HG03280 (cell line): ENCODE data around the gene METTL8.
A peak's percentile ranks its signal among the peaks of the same experiment; 100 is the strongest.
"Not testable (repeated sequence)": the region's sequence is repeated elsewhere in the genome, so short reads cannot be mapped to it uniquely, and the experiment has no call there.

Experiments
- ATAC-seq: cut with Tn5 transposase; IDR thresholded peaks from one replicate; pipeline ENCODE4 v1.9.1; 2021; ENCODE audit warnings: mild to moderate bottlenecking, moderate library complexity; ENCODE audit not compliant: unreplicated experiment

The METTL8 gene

GRCh38 chr2:171316755-171317337 is 116.9 kb downstream of the METTL8 start:
- no peak for ATAC-seq

DNA sequence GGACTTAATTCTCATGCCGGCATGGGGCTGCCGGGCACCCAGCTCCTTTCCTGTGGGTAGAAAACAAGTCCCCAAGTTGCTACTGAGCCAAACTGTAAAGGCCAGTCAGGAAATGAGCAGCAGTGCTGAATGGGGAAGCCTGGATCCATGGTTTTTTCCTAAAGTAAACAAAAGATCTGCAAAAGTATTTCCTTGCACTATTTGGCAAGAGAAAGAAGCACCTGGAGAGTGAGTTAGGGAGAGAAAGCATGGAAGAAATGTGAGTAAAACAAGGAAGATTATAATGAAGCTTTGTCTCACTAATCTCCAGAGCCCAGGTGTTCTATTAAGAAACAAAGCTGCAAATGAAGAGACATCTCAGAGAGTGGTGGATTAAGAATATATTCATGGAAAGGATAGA is 117.6 kb downstream of the METTL8 start:
- no peak for ATAC-seq

DNA sequence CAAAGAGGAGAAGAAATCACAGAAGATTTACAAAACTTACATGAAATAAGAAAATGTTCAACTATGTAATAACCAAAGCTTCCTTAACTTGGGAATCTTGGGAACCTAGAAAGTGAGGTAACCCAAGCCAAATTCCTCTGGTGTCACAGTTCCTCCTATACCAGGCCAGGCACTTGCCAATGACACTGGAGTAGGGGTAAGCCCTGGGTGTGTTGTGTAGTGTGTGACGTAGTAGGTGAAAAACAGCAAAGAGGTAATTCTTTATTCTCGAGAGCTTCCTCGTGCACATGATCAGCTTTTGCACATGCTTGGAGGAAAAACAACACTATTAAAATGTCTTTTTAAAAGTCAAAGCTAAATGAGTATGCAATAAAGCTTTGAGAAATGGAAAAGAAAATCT is 118.0 kb downstream of the METTL8 start:
- no peak for ATAC-seq

GRCh38 chr2:171312182-171312581 is 121.6 kb downstream of the METTL8 start:
- not testable (repeated sequence) for ATAC-seq

GRCh38 chr2:171311589-171311988 is 122.2 kb downstream of the METTL8 start:
- ATAC-seq = not testable (repeated sequence)

- no peak for ATAC-seq
These were observed 122.9 kb downstream of the METTL8 start for GRCh38 chr2:171310889-171311288.

DNA sequence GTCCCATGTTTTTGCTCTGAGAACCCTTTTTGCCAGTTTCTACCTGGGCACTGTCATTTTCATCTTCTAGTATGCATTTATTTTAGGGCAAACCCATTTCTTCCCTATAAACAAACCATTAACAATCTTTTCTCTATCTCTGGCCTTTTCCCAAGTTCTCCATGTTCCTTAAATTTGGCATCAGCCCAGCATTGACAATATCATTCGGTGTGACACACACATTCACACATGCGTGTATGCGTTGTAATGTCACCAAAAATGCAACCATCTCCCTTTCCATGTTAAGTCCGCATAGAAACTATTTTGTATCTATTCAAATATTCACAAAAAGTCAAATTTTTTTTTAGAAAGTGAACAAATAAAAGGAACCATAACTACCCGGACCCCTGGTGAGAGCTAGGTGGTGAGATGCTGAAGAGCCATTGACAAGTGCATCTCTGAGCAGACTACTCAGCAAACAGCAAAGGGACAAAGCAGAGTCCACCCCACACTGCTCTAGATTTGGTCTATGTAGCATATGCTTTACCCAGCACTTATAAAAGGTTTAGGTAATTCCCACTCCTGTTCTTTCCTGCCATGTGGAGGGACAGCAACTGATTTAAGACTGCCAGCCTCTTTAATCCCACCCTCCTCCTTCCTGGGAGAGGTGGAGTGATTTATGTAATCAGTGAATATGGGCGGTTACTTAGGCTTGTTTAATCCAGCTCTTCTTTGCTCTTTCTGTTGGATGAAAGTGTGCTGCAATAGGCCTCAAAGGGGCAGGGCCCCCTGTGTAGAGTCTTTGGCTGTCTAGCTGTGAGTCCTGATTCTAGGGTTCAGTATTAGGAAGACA is 124.1 kb downstream of the METTL8 start:
- no peak for ATAC-seq

DNA sequence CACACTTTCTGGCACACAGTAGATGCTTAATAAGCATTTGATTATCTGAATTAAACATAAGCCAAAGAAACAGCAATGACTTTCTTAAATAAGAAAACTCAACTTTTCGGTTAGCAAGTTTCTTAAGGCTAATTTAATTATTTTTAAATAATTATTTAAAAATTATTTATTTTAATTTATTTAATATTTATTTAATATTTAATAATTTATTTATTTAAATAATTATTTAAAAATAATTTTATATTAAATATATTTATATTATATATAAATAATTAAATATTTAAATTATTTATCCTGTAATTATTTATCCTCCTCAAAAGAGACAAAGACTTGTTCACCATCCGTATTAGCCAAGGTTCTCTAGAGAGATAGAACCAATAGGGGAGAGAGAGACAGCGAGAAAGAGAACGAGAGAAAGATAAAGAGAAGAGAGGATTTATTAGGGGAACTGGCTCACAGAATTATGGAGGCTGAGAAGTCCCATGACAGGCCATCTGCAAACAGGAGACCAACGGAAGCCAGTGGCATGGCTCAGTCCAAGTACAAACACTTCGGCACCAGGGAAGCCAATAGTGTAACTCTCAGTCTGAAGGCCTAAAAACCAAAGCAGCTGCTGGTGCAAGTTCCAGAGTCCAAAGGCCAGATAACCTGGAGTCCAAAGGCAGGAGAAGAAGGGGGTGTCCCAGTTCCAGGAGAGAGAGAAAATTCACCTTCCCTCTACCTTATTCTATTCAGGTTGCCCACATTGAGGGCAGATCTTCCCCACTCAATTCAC is 125.3 kb downstream of the METTL8 start:
- no peak for ATAC-seq

- peak; percentile 57 for ATAC-seq
These were observed 126.2 kb downstream of the METTL8 start for GRCh38 chr2:171307560-171307959.

GRCh38 chr2:171297956-171298355 is 135.8 kb downstream of the METTL8 start:
- ATAC-seq = no peak

GRCh38 chr2:171294608-171295007 is 139.2 kb downstream of the METTL8 start:
- ATAC-seq = no peak

DNA sequence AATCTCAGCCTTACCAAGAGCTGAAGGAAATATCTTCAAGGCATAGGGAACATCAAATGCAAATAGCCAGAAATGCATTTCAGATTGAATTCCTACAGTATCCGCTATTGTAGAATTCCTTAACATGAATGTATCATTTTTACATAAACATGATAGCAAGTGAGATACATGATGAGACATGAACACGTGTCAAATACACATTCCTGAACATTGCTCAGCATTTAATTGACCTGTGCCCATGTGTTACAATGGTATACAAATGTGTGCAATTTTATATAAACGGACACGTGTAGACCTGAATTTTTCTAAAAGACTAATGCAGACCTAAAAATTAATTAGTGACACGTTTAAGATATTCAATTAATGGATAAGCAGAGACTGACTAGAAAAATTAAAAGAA is 140.1 kb downstream of the METTL8 start:
- ATAC-seq = no peak

DNA sequence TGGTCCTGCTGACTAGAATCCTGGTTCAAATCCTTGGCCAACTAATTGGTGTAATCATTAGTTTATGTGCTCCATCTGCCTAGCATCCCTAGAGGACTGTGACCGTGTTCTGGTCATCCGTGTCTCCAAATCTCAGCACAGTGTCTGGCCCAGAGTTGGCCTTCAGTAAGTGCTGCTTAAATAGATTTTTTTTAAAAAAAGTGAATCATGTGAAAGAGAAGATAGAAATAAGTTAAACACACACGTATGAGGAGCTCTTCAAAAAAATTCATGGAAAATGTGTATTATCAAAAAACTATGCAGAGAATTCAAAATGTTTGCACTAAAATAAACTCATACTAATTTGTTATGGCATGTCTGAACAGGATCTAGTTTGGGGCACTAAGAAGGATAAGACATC is 143.8 kb downstream of the METTL8 start:
- ATAC-seq = no peak

DNA sequence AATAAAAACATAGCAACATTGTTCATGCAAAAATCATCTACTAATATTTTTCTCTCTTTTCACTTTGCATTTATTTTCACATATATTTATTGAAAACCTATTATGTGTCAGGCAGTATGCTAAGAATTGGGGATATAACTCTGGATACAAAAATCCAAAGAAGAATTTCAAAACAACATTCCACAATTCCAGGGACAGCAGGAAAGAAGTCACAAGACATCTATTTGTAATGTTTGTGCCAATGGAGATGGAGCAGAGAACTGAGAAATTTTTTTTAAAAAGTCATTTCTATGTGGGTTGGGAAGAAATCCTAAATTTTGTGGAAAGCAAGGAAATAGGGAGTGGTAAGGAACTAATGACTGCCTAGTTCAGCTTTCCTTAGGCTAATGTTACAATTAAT is 144.5 kb downstream of the METTL8 start:
- no peak for ATAC-seq

DNA sequence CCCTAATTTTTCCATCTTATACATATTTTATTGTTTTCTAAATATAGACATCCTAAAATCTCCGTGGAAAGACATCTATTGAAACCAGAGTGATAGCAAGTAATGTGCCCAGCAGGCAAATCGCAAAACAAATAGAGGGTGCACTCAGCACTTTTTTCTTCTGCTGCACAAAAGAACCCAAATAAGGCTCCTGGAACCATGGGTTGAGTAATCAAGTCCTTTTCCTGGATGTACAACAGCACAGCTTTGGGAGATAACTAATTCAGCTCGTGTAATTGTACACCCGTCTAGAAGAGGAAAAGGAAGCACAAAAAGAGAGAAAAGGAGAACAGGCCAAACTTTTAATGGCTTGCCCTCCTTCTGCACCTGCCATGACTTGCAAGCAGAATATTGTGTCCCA is 146.2 kb downstream of the METTL8 start:
- no peak for ATAC-seq

- ATAC-seq = no peak
These were observed 146.7 kb downstream of the METTL8 start for GRCh38 chr2:171287036-171287571.

GRCh38 chr2:171281110-171281509 is 152.7 kb downstream of the METTL8 start:
- no peak for ATAC-seq

- ATAC-seq = no peak
These were observed 153.6 kb downstream of the METTL8 start for GRCh38 chr2:171279983-171280790.

- no peak for ATAC-seq
These were observed 159.0 kb downstream of the METTL8 start for GRCh38 chr2:171274757-171275156.

GRCh38 chr2:171271971-171272436 is 161.8 kb downstream of the METTL8 start:
- ATAC-seq = no peak

DNA sequence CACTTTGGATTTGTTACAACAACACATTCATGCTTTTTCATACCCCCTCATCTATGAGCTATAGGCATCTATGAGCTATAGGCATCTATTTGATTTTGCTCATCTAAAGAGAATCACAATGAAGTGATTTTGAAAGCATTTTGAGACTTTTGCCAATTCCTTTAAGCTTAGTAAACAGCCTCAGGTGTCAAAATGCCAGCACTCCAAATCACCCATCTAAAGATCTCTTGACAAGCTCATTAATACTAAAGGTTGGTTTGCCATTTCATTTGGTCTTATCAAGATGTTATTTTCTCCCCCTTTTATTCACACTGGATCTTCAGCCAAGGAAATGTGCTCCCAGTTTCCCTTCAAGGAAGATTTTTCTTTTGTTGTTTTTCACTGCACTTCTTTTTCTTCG is 162.4 kb downstream of the METTL8 start:
- ATAC-seq = no peak
